Activated naive CD8-positive, alpha-beta T cell (primary cell): Measurements from ENCODE around the gene RPP30.

Experiments used
- H3K27ac Mint-ChIP-seq: one replicate; pipeline ENCODE4 v1.8.0; 2021; ENCODE audit warnings: mixed read lengths
- H3K27me3 Mint-ChIP-seq: one replicate; pipeline ENCODE4 v1.8.0; 2021; ENCODE audit warnings: mixed read lengths
- H3K36me3 Mint-ChIP-seq: one replicate; pipeline ENCODE4 v1.8.0; 2021; ENCODE audit warnings: mixed read lengths
- H3K4me1 Mint-ChIP-seq: one replicate; pipeline ENCODE4 v1.8.0; 2021; ENCODE audit warnings: low read depth, mixed read lengths
- H3K4me3 Mint-ChIP-seq: one replicate; pipeline ENCODE4 v1.8.0; 2021; ENCODE audit warnings: mild to moderate bottlenecking, mixed read lengths
- H3K9me3 Mint-ChIP-seq: one replicate; pipeline ENCODE4 v1.8.0; 2021; ENCODE audit warnings: low read depth, mixed read lengths

RPP30 gene

GRCh38 chr10:90919683-90920574 is 48.2 kb downstream of the RPP30 start:
- Mint-ChIP-seq H3K27me3 (peaks cover 7% of the 10 kb centered on the region), H3K9me3 (no peaks in the 10 kb centered on the region), H3K4me1 (no peaks in the 10 kb centered on the region), H3K4me3 (no peak overlapping the region), H3K27ac (no peak overlapping the region), H3K36me3 (peaks cover 2% of the 10 kb centered on the region)

GRCh38 chr10:90920986-90921666 is 49.4 kb downstream of the RPP30 start, which contains the start of gene ANKRD1:
Gene ANKRD1 (minus strand): TSS chr10:90921087. CDS start chr10:90921027, 60 bp downstream.
- H3K9me3 Mint-ChIP-seq: no peaks in the 10 kb centered on the region
- peaks cover 7% of the 10 kb centered on the region for H3K27me3 Mint-ChIP-seq
- no peak within 1 kb of the TSS for H3K27ac Mint-ChIP-seq
- H3K36me3 Mint-ChIP-seq: peaks cover 2% of the 10 kb centered on the region
- H3K4me3 Mint-ChIP-seq: no peak within 1 kb of the TSS
- no peaks in the 10 kb centered on the region for H3K4me1 Mint-ChIP-seq

GRCh38 chr10:90921906-90922305 is 50.1 kb downstream of the RPP30 start:
- Mint-ChIP-seq H3K36me3 (no peaks in the 10 kb centered on the region), H3K27ac (no peak overlapping the region), H3K4me1 (no peaks in the 10 kb centered on the region), H3K9me3 (no peaks in the 10 kb centered on the region), H3K4me3 (no peak overlapping the region), H3K27me3 (peaks cover 6% of the 10 kb centered on the region)

GRCh38 chr10:90923111-90923731 is 51.4 kb downstream of the RPP30 start:
- no peak overlapping the region for H3K27ac Mint-ChIP-seq
- H3K4me3 Mint-ChIP-seq: no peak overlapping the region
- no peaks in the 10 kb centered on the region for H3K4me1 Mint-ChIP-seq
- H3K27me3 Mint-ChIP-seq: peaks cover 6% of the 10 kb centered on the region
- H3K9me3 Mint-ChIP-seq: no peaks in the 10 kb centered on the region
- H3K36me3 Mint-ChIP-seq: no peaks in the 10 kb centered on the region

GRCh38 chr10:90924552-90924951 is 52.8 kb downstream of the RPP30 start:
- Mint-ChIP-seq H3K36me3 (no peaks in the 10 kb centered on the region), H3K9me3 (no peaks in the 10 kb centered on the region), H3K4me1 (no peaks in the 10 kb centered on the region), H3K27ac (no peak overlapping the region), H3K4me3 (no peak overlapping the region), H3K27me3 (peaks cover 11% of the 10 kb centered on the region)

GRCh38 chr10:90925079-90926029 is 53.6 kb downstream of the RPP30 start:
- no peaks in the 10 kb centered on the region for H3K36me3 Mint-ChIP-seq
- H3K27me3 Mint-ChIP-seq: peaks cover 11% of the 10 kb centered on the region
- no peak overlapping the region for H3K27ac Mint-ChIP-seq
- H3K9me3 Mint-ChIP-seq: no peaks in the 10 kb centered on the region
- no peaks in the 10 kb centered on the region for H3K4me1 Mint-ChIP-seq
- H3K4me3 Mint-ChIP-seq: no peak overlapping the region

- no peak overlapping the region for H3K4me3 Mint-ChIP-seq
- no peaks in the 10 kb centered on the region for H3K4me1 Mint-ChIP-seq
- H3K27me3 Mint-ChIP-seq: peaks cover 9% of the 10 kb centered on the region
- no peaks in the 10 kb centered on the region for H3K9me3 Mint-ChIP-seq
- H3K36me3 Mint-ChIP-seq: no peaks in the 10 kb centered on the region
- H3K27ac Mint-ChIP-seq: no peak overlapping the region
Measured at GRCh38 chr10:90927293-90927692, 55.5 kb downstream of the RPP30 start.

- no peaks in the 10 kb centered on the region for H3K9me3 Mint-ChIP-seq
- no peak overlapping the region for H3K4me3 Mint-ChIP-seq
- no peaks in the 10 kb centered on the region for H3K36me3 Mint-ChIP-seq
- peaks cover 5% of the 10 kb centered on the region for H3K27me3 Mint-ChIP-seq
- no peak overlapping the region for H3K27ac Mint-ChIP-seq
- no peaks in the 10 kb centered on the region for H3K4me1 Mint-ChIP-seq
Measured at GRCh38 chr10:90929179-90929578, 57.4 kb downstream of the RPP30 start.

GRCh38 chr10:90930070-90930837 is 58.5 kb downstream of the RPP30 start:
- H3K36me3 Mint-ChIP-seq: no peaks in the 10 kb centered on the region
- peaks cover 5% of the 10 kb centered on the region for H3K27me3 Mint-ChIP-seq
- H3K27ac Mint-ChIP-seq: no peak overlapping the region
- no peaks in the 10 kb centered on the region for H3K4me1 Mint-ChIP-seq
- no peaks in the 10 kb centered on the region for H3K9me3 Mint-ChIP-seq
- no peak overlapping the region for H3K4me3 Mint-ChIP-seq

- Mint-ChIP-seq H3K36me3 (no peaks in the 10 kb centered on the region), H3K27ac (no peak overlapping the region), H3K4me1 (no peaks in the 10 kb centered on the region), H3K27me3 (peaks cover 5% of the 10 kb centered on the region), H3K4me3 (no peak overlapping the region), H3K9me3 (no peaks in the 10 kb centered on the region)
Measured at GRCh38 chr10:90930971-90931871, 59.4 kb downstream of the RPP30 start.

- H3K4me3 Mint-ChIP-seq: no peak overlapping the region
- H3K9me3 Mint-ChIP-seq: no peaks in the 10 kb centered on the region
- no peaks in the 10 kb centered on the region for H3K36me3 Mint-ChIP-seq
- no peaks in the 10 kb centered on the region for H3K4me1 Mint-ChIP-seq
- no peak overlapping the region for H3K27ac Mint-ChIP-seq
- H3K27me3 Mint-ChIP-seq: no peaks in the 10 kb centered on the region
Measured at GRCh38 chr10:90935581-90936275, 64.0 kb downstream of the RPP30 start.

GRCh38 chr10:90936276-90936659 is 64.5 kb downstream of the RPP30 start:
- H3K27me3 Mint-ChIP-seq: no peaks in the 10 kb centered on the region
- no peaks in the 10 kb centered on the region for H3K36me3 Mint-ChIP-seq
- no peak overlapping the region for H3K27ac Mint-ChIP-seq
- H3K4me1 Mint-ChIP-seq: no peaks in the 10 kb centered on the region
- no peak overlapping the region for H3K4me3 Mint-ChIP-seq
- H3K9me3 Mint-ChIP-seq: no peaks in the 10 kb centered on the region
